ENCODE data around the gene PDXDC1. TPM values are rescaled to one million over a fixed set of nuclear protein-coding genes. Genes with fewer than 3 reads are reported as not detected.
A peak's percentile ranks its signal among the peaks of the same experiment; 100 is the strongest.
"Not testable (repeated sequence)": the region's sequence is repeated elsewhere in the genome, so short reads cannot be mapped to it uniquely, and the experiment has no call there.

The PDXDC1 gene
- total RNA-seq, 1 experiment from 2014 or later = 107 TPM

DNA sequence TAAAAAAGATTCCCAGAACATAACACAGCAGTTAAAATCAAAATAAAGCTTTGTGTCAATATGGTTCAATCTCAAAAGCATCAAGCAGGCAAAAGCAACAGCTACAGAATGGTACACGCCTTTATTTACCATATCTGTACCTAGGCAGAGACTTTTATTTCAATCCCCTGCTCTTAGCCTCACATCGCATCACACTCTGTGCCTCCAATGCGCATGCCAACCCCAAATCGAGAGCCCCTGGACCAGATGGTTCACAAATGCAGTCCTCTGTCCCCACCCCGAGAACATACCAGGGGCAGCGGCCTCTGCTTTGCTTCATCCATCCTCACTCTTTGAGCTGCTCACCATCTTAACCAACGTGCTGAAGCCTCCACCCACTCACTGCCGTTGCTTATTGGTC lies 91.9 kb downstream of the PDXDC1 start:
- DNase-seq (ENCODE audit: low spot score); H3K27me3 Mint-ChIP-seq (ENCODE audit: low read depth); POLR2A ChIA-PET; CTCF ChIA-PET; H3K27ac Mint-ChIP-seq; H3K4me1 Mint-ChIP-seq; H3K9me3 Mint-ChIP-seq; ATAC-seq; H3K4me3 Mint-ChIP-seq: not testable (repeated sequence)
- peaks cover 58% of the 10 kb centered on the region for H3K36me3 Mint-ChIP-seq

DNA sequence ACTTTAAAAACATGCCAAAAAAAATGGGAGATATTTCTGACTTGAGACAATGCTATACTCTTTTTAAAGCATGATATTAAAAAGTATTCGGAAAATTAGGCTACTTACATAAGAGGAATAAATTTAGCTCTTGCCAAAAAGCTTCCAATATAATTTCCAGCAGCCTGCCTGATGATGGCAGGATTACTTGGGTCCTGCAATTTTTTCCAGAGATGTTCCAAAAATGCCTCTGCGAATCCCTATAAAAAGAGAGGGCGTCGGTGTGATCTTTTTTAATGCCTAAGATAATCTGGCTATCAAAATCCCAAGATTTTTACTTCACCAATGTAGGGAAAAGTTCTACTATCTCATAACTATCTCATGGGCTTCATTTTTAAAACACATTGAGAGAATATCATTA lies 96.2 kb downstream of the PDXDC1 start:
- ATAC-seq; H3K4me1 Mint-ChIP-seq; H3K9me3 Mint-ChIP-seq; H3K27me3 Mint-ChIP-seq (ENCODE audit: low read depth); CTCF ChIA-PET; H3K4me3 Mint-ChIP-seq; DNase-seq (ENCODE audit: low spot score); H3K27ac Mint-ChIP-seq; POLR2A ChIA-PET: not testable (repeated sequence)
- H3K36me3 Mint-ChIP-seq = peaks cover 56% of the 10 kb centered on the region

DNA sequence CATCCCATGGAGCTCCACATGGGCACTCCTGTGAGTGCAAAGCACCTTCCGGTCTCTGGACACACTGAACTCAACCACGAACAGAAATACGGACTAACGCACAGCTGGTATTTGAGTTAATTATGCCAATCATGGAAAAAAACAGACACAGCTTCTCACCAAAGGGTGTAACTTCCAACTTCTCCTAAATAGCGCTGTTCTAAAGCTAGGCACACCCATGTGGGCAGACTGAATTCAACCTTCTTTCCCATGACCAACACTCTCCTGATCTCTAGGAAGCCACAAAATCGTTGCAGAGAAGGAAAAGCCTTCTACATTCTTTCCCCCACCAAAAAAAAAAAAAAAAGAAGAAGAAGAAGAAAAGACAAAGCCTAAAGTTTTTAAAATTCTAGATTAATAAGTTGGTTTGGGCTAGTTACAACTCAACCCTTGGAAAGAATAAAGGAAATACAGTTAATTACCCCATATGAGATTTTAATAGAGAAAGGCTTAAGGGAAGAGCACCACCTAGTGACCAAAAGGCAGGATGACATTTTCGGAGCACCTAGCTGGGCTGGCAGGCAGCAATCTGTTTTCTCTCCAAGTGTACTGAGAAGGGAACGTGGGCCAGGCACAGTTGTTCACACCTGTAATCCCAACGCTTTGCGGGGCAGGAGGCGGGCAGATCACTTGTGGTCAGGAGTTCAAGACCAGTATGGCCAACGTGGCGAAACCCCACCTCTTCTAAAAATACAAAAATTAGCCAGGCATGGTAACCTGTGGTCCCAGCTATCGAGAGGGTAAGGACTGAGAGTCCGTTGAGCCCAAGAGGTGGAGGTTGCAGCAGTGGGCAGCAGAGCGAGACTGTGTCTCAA lies 97.3 kb downstream of the PDXDC1 start:
- H3K27me3 Mint-ChIP-seq (ENCODE audit: low read depth); POLR2A ChIA-PET; H3K9me3 Mint-ChIP-seq; DNase-seq (ENCODE audit: low spot score); H3K4me3 Mint-ChIP-seq; H3K4me1 Mint-ChIP-seq: not testable (repeated sequence)
- Mint-ChIP-seq H3K36me3 (peaks cover 64% of the 10 kb centered on the region), H3K27ac (peak overlapping the region; percentile 76)
- ATAC-seq = peak; percentile 92
- CTCF ChIA-PET = interaction anchor here (0.9 to 4.4 kb wide), 3 partner anchors 12 to 24 kb away, joined by 3 to 20 read pairs (median 3); partner anchors contain the start of gene NTAN1

DNA sequence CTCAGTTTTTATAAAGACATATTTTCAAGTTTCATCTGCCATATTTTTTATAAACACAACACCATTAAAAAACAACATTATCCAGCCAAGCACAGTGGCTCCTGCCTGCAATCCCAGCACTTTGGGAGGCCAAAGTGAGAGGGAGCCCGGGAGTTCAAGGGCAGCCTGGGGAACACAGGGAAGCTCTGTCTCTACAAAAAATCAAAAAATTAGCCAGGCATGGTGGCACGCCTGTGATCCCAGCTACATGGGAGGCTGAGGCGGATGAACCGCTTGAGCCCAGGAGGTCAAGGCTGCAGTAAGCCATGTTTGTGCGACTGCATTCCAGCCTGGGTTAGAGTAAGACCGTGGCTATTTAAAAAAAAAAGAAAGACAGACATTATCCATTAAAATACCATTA lies 98.3 kb downstream of the PDXDC1 start:
- POLR2A ChIA-PET = no interaction called here
- TF ChIP-seq, protein P1, sequence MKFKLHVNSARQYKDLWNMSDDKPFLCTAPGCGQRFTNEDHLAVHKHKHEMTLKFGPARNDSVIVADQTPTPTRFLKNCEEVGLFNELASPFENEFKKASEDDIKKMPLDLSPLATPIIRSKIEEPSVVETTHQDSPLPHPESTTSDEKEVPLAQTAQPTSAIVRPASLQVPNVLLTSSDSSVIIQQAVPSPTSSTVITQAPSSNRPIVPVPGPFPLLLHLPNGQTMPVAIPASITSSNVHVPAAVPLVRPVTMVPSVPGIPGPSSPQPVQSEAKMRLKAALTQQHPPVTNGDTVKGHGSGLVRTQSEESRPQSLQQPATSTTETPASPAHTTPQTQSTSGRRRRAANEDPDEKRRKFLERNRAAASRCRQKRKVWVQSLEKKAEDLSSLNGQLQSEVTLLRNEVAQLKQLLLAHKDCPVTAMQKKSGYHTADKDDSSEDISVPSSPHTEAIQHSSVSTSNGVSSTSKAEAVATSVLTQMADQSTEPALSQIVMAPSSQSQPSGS (CRISPR knock-in tag; IDR thresholded peaks at IDR 0.05; ENCODE audit: borderline replicate concordance, low read depth) = no peak
- TF ChIP-seq JAZF1 (CRISPR knock-in tag; IDR thresholded peaks at IDR 0.05) (no peak), SMAD3 (CRISPR knock-in tag; IDR thresholded peaks at IDR 0.05; ENCODE audit: borderline replicate concordance) (no peak), ZNF138 (CRISPR knock-in tag; conservative IDR thresholded peaks at IDR 0.05) (no peak), CREM (CRISPR knock-in tag; IDR thresholded peaks at IDR 0.05) (no peak), RORB (CRISPR knock-in tag; IDR thresholded peaks at IDR 0.05) (no peak), FOXK1 (CRISPR knock-in tag; IDR thresholded peaks at IDR 0.05) (no peak), ZBTB21 (CRISPR knock-in tag; IDR thresholded peaks at IDR 0.05; ENCODE audit: borderline replicate concordance) (no peak)
- TF ChIP-seq, protein P2, sequence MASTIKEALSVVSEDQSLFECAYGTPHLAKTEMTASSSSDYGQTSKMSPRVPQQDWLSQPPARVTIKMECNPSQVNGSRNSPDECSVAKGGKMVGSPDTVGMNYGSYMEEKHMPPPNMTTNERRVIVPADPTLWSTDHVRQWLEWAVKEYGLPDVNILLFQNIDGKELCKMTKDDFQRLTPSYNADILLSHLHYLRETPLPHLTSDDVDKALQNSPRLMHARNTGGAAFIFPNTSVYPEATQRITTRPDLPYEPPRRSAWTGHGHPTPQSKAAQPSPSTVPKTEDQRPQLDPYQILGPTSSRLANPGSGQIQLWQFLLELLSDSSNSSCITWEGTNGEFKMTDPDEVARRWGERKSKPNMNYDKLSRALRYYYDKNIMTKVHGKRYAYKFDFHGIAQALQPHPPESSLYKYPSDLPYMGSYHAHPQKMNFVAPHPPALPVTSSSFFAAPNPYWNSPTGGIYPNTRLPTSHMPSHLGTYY (CRISPR knock-in tag; IDR thresholded peaks at IDR 0.05) = no peak
- TF ChIP-seq, protein P3, sequence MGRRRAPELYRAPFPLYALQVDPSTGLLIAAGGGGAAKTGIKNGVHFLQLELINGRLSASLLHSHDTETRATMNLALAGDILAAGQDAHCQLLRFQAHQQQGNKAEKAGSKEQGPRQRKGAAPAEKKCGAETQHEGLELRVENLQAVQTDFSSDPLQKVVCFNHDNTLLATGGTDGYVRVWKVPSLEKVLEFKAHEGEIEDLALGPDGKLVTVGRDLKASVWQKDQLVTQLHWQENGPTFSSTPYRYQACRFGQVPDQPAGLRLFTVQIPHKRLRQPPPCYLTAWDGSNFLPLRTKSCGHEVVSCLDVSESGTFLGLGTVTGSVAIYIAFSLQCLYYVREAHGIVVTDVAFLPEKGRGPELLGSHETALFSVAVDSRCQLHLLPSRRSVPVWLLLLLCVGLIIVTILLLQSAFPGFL (CRISPR knock-in tag; IDR thresholded peaks at IDR 0.05; ENCODE audit: borderline replicate concordance) = no peak
- TF ChIP-seq, protein P4, sequence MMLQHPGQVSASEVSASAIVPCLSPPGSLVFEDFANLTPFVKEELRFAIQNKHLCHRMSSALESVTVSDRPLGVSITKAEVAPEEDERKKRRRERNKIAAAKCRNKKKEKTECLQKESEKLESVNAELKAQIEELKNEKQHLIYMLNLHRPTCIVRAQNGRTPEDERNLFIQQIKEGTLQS (CRISPR knock-in tag; conservative IDR thresholded peaks at IDR 0.05) = no peak
- TF ChIP-seq, protein P5, sequence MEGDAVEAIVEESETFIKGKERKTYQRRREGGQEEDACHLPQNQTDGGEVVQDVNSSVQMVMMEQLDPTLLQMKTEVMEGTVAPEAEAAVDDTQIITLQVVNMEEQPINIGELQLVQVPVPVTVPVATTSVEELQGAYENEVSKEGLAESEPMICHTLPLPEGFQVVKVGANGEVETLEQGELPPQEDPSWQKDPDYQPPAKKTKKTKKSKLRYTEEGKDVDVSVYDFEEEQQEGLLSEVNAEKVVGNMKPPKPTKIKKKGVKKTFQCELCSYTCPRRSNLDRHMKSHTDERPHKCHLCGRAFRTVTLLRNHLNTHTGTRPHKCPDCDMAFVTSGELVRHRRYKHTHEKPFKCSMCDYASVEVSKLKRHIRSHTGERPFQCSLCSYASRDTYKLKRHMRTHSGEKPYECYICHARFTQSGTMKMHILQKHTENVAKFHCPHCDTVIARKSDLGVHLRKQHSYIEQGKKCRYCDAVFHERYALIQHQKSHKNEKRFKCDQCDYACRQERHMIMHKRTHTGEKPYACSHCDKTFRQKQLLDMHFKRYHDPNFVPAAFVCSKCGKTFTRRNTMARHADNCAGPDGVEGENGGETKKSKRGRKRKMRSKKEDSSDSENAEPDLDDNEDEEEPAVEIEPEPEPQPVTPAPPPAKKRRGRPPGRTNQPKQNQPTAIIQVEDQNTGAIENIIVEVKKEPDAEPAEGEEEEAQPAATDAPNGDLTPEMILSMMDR (IDR thresholded peaks at IDR 0.05) = no peak
- TF ChIP-seq, protein P6, sequence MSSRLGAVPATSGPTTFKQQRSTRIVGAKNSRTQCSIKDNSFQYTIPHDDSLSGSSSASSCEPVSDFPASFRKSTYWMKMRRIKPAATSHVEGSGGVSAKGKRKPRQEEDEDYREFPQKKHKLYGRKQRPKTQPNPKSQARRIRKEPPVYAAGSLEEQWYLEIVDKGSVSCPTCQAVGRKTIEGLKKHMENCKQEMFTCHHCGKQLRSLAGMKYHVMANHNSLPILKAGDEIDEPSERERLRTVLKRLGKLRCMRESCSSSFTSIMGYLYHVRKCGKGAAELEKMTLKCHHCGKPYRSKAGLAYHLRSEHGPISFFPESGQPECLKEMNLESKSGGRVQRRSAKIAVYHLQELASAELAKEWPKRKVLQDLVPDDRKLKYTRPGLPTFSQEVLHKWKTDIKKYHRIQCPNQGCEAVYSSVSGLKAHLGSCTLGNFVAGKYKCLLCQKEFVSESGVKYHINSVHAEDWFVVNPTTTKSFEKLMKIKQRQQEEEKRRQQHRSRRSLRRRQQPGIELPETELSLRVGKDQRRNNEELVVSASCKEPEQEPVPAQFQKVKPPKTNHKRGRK (CRISPR knock-in tag; IDR thresholded peaks at IDR 0.05; ENCODE audit: borderline replicate concordance) = no peak
- TF ChIP-seq, protein P7, sequence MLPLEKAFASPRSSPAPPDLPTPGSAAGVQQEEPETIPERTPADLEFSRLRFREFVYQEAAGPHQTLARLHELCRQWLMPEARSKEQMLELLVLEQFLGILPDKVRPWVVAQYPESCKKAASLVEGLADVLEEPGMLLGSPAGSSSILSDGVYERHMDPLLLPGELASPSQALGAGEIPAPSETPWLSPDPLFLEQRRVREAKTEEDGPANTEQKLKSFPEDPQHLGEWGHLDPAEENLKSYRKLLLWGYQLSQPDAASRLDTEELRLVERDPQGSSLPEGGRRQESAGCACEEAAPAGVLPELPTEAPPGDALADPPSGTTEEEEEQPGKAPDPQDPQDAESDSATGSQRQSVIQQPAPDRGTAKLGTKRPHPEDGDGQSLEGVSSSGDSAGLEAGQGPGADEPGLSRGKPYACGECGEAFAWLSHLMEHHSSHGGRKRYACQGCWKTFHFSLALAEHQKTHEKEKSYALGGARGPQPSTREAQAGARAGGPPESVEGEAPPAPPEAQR (CRISPR knock-in tag; IDR thresholded peaks at IDR 0.05) = no peak

More for the DNA sequence above, 98.3 kb downstream of the PDXDC1 start:
- H3K27me3 Mint-ChIP-seq (ENCODE audit: low read depth) = no peaks in the 10 kb centered on the region
- peaks cover 73% of the 10 kb centered on the region for H3K36me3 Mint-ChIP-seq
- CTCF ChIA-PET = interaction anchor here (1.2 to 4.4 kb wide), 2 partner anchors 12 to 16 kb away, joined by 3 to 20 read pairs; partner anchors contain the start of gene NTAN1
- no peaks in the 10 kb centered on the region for H3K4me1 Mint-ChIP-seq
- DNase-seq (ENCODE audit: low spot score) (no peak), ATAC-seq (no peak)
- no peaks in the 10 kb centered on the region for H3K9me3 Mint-ChIP-seq
- H3K27ac Mint-ChIP-seq = no peak overlapping the region; the same call in 1 of the 2 replicates
- H3K4me3 Mint-ChIP-seq = no peak overlapping the region
